ENCODE measurements around the gene RBM45. TPM values are rescaled to one million over a fixed set of nuclear protein-coding genes. Genes with fewer than 3 reads are reported as not detected.
A peak's percentile ranks its signal among the peaks of the same experiment; 100 is the strongest.
"Not testable (repeated sequence)": the region's sequence is repeated elsewhere in the genome, so short reads cannot be mapped to it uniquely, and the experiment has no call there.

Gene RBM45
- 10 to 100 TPM; 12.9 to 17.4 TPM for total RNA-seq

GRCh38 chr2:178112202-178113152 is at the start of gene RBM45:
Gene RBM45 (plus strand): TSS chr2:178112437. CDS start chr2:178112547, 110 bp downstream.
- ATAC-seq: peak; percentile 98

GRCh38 chr2:178066324-178066723 is 45.9 kb upstream of the RBM45 start:
- H3K27ac Mint-ChIP-seq: no peak overlapping the region
- peaks cover 22 to 55% of the 10 kb centered on the region in 2 donors for H3K27me3 Mint-ChIP-seq
- ATAC-seq: peak; percentile 44 to 45
- H3K4me1 Mint-ChIP-seq (ENCODE audit: low read depth in 2 of 2): no peaks in the 10 kb centered on the region
- no peaks in the 10 kb centered on the region for H3K9me3 Mint-ChIP-seq
- no peaks in the 10 kb centered on the region for H3K36me3 Mint-ChIP-seq
- no peak for DNase-seq (ENCODE audit: low spot score)
- H3K4me3 Mint-ChIP-seq: no peak overlapping the region

More at GRCh38 chr2:178112202-178113152, at the start of gene RBM45:
- no peaks in the 10 kb centered on the region for H3K9me3 Mint-ChIP-seq
- peak; percentile 92 for DNase-seq (ENCODE audit: low spot score)
- peak within 1 kb of the TSS; percentile 88 for H3K4me3 Mint-ChIP-seq
- H3K27ac Mint-ChIP-seq: peak within 1 kb of the TSS; percentile 73 to 86
- no peaks in the 10 kb centered on the region for H3K27me3 Mint-ChIP-seq
- no peaks in the 10 kb centered on the region for H3K36me3 Mint-ChIP-seq
- H3K4me1 Mint-ChIP-seq (ENCODE audit: low read depth in 2 of 2): peaks cover 19 to 21% of the 10 kb centered on the region in 2 donors

- H3K9me3 Mint-ChIP-seq: no peaks in the 10 kb centered on the region
- no peak overlapping the region for H3K4me3 Mint-ChIP-seq
- DNase-seq (ENCODE audit: low spot score): no peak
- H3K27me3 Mint-ChIP-seq: peaks cover 23 to 55% of the 10 kb centered on the region in 2 donors
- H3K27ac Mint-ChIP-seq: no peak overlapping the region
- no peak for ATAC-seq
- no peaks in the 10 kb centered on the region for H3K4me1 Mint-ChIP-seq (ENCODE audit: low read depth in 2 of 2)
- no peaks in the 10 kb centered on the region for H3K36me3 Mint-ChIP-seq
These were observed 45.2 kb upstream of the RBM45 start for GRCh38 chr2:178066890-178067669.

GRCh38 chr2:178068823-178069454 is 43.3 kb upstream of the RBM45 start:
- no peak overlapping the region for H3K4me3 Mint-ChIP-seq
- no peak for DNase-seq (ENCODE audit: low spot score)
- H3K27ac Mint-ChIP-seq: no peak overlapping the region
- peaks cover 30 to 63% of the 10 kb centered on the region in 2 donors for H3K27me3 Mint-ChIP-seq
- H3K36me3 Mint-ChIP-seq: no peaks in the 10 kb centered on the region
- H3K4me1 Mint-ChIP-seq (ENCODE audit: low read depth in 2 of 2): peaks cover 0 to 8% of the 10 kb centered on the region in 2 donors
- ATAC-seq: no peak
- no peaks in the 10 kb centered on the region for H3K9me3 Mint-ChIP-seq

GRCh38 chr2:178069551-178069950 is 42.7 kb upstream of the RBM45 start:
- Mint-ChIP-seq H3K4me1 (ENCODE audit: low read depth in 2 of 2) (peaks cover 0 to 8% of the 10 kb centered on the region in 2 donors), H3K27me3 (peaks cover 36 to 69% of the 10 kb centered on the region in 2 donors), H3K36me3 (no peaks in the 10 kb centered on the region), H3K9me3 (no peaks in the 10 kb centered on the region), H3K4me3 (no peak overlapping the region), H3K27ac (no peak overlapping the region)
- ATAC-seq: no peak
- no peak for DNase-seq (ENCODE audit: low spot score)

GRCh38 chr2:178070824-178071223 is 41.4 kb upstream of the RBM45 start:
- Mint-ChIP-seq H3K4me1 (ENCODE audit: low read depth in 2 of 2) (peaks cover 0 to 8% of the 10 kb centered on the region in 2 donors), H3K27me3 (peaks cover 41 to 76% of the 10 kb centered on the region in 2 donors)

GRCh38 chr2:178072000-178072382 is 40.2 kb upstream of the RBM45 start:
- ATAC-seq: no peak
- no peak overlapping the region for H3K27ac Mint-ChIP-seq
- H3K9me3 Mint-ChIP-seq: no peaks in the 10 kb centered on the region
- peaks cover 0 to 8% of the 10 kb centered on the region in 2 donors for H3K4me1 Mint-ChIP-seq (ENCODE audit: low read depth in 2 of 2)
- peaks cover 40 to 73% of the 10 kb centered on the region in 2 donors for H3K27me3 Mint-ChIP-seq
- no peaks in the 10 kb centered on the region for H3K36me3 Mint-ChIP-seq
- no peak overlapping the region for H3K4me3 Mint-ChIP-seq
- DNase-seq (ENCODE audit: low spot score): no peak

More at GRCh38 chr2:178070824-178071223, 41.4 kb upstream of the RBM45 start:
- Mint-ChIP-seq H3K9me3 (no peaks in the 10 kb centered on the region), H3K36me3 (no peaks in the 10 kb centered on the region), H3K27ac (no peak overlapping the region), H3K4me3 (no peak overlapping the region)
- no peak for DNase-seq (ENCODE audit: low spot score)
- no peak for ATAC-seq

- Mint-ChIP-seq H3K4me3 (peak within 1 kb of the TSS; percentile 11), H3K27me3 (peaks cover 41 to 73% of the 10 kb centered on the region in 2 donors), H3K36me3 (no peaks in the 10 kb centered on the region), H3K4me1 (ENCODE audit: low read depth in 2 of 2) (peaks cover 0 to 8% of the 10 kb centered on the region in 2 donors), H3K9me3 (no peaks in the 10 kb centered on the region), H3K27ac (no peak within 1 kb of the TSS)
- ATAC-seq: peak; percentile 79 to 83
- peak; percentile 62 for DNase-seq (ENCODE audit: low spot score)
These were observed 39.6 kb upstream of the RBM45 start, which contains the start of gene PDE11A for GRCh38 chr2:178072383-178073301. Gene PDE11A (minus strand): TSS chr2:178072777. CDS start chr2:178072437, 340 bp downstream.

GRCh38 chr2:178074123-178075005 is 37.9 kb upstream of the RBM45 start:
- no peak overlapping the region for H3K4me3 Mint-ChIP-seq
- ATAC-seq (no peak), DNase-seq (ENCODE audit: low spot score) (no peak)
- H3K4me1 Mint-ChIP-seq (ENCODE audit: low read depth in 2 of 2): peaks cover 0 to 8% of the 10 kb centered on the region in 2 donors
- peaks cover 38 to 64% of the 10 kb centered on the region in 2 donors for H3K27me3 Mint-ChIP-seq
- H3K9me3 Mint-ChIP-seq: no peaks in the 10 kb centered on the region
- H3K27ac Mint-ChIP-seq: no peak overlapping the region
- H3K36me3 Mint-ChIP-seq: no peaks in the 10 kb centered on the region

- Mint-ChIP-seq H3K27ac (no peak overlapping the region), H3K4me3 (no peak overlapping the region), H3K4me1 (ENCODE audit: low read depth in 2 of 2) (peaks cover 0 to 8% of the 10 kb centered on the region in 2 donors), H3K27me3 (peaks cover 39 to 58% of the 10 kb centered on the region in 2 donors), H3K9me3 (no peaks in the 10 kb centered on the region), H3K36me3 (no peaks in the 10 kb centered on the region)
- DNase-seq (ENCODE audit: low spot score) (no peak), ATAC-seq (no peak)
These were observed 37.3 kb upstream of the RBM45 start for GRCh38 chr2:178075006-178075326.

GRCh38 chr2:178076130-178076529 is 36.1 kb upstream of the RBM45 start:
- no peak overlapping the region for H3K4me3 Mint-ChIP-seq

GRCh38 chr2:178079279-178079678 is 33.0 kb upstream of the RBM45 start:
- H3K4me3 Mint-ChIP-seq; DNase-seq (ENCODE audit: low spot score); H3K36me3 Mint-ChIP-seq; ATAC-seq; H3K27ac Mint-ChIP-seq; H3K9me3 Mint-ChIP-seq; H3K4me1 Mint-ChIP-seq (ENCODE audit: low read depth in 2 of 2): not testable (repeated sequence)
- peaks cover 20 to 37% of the 10 kb centered on the region in 2 donors for H3K27me3 Mint-ChIP-seq

More at GRCh38 chr2:178076130-178076529, 36.1 kb upstream of the RBM45 start:
- ATAC-seq: no peak
- Mint-ChIP-seq H3K36me3 (no peaks in the 10 kb centered on the region), H3K4me1 (ENCODE audit: low read depth in 2 of 2) (peaks cover 0 to 8% of the 10 kb centered on the region in 2 donors), H3K27ac (no peak overlapping the region), H3K9me3 (no peaks in the 10 kb centered on the region), H3K27me3 (peaks cover 39 to 52% of the 10 kb centered on the region in 2 donors)
- DNase-seq (ENCODE audit: low spot score): no peak
